Frontal cortex (tissue), 4 donors: ENCODE data around the gene ACAP1. TPM values are rescaled to one million over a fixed set of nuclear protein-coding genes. Genes with fewer than 3 reads are reported as not detected.
"Not testable (repeated sequence)": the region's sequence is repeated elsewhere in the genome, so short reads cannot be mapped to it uniquely, and the experiment has no call there.

Experiments used
- DNase-seq, 2 donors: peaks; one replicate each; pipeline ENCODE4 v3.0.0; 2012; ENCODE audit warnings: low spot score in 2 of 2
- FAIRE-seq: peaks from 2 replicates; lab custom pipeline; 2012; peaks lifted over from hg19 to GRCh38; lab: Jason Lieb, UNC
- total RNA-seq: library from RNA; depleted of rRNA; stranded (reverse); fragments of >200 nt; gene quantifications from one replicate; pipeline ENCODE4 v1.2.3, GENCODE V29; 2014
- donor health status: control.
- donor health status: control.
- donor health status: control.

ACAP1 gene
- total RNA-seq, 1 donor from 2014 or later, result 0.41 TPM

GRCh38 chr17:7326186-7326585 is 10.1 kb upstream of the ACAP1 start:
- FAIRE-seq (no peak), DNase-seq (peak in 1 of 2 donors; percentile 19)

- DNase-seq (peak in 1 of 2 donors; percentile 22), FAIRE-seq (no peak)
These were observed 9.3 kb upstream of the ACAP1 start for GRCh38 chr17:7327056-7327455.

GRCh38 chr17:7327501-7327900 is 8.8 kb upstream of the ACAP1 start:
- FAIRE-seq (no peak), DNase-seq (peak in 1 of 2 donors; percentile 14)

- FAIRE-seq (no peak), DNase-seq (no peak)
These were observed 8.3 kb upstream of the ACAP1 start for GRCh38 chr17:7328009-7328408.

- FAIRE-seq (no peak), DNase-seq (peak in 1 of 2 donors; percentile 55)
These were observed 7.4 kb upstream of the ACAP1 start, which contains the start of gene NEURL4 for GRCh38 chr17:7328840-7329373. Gene NEURL4, minus strand, starts transcription at chr17:7329335. Its CDS starts 23 bp downstream, at chr17:7329312.

- FAIRE-seq (no peak), DNase-seq (peak; percentile 98 to 99)
These were observed 6.8 kb upstream of the ACAP1 start for GRCh38 chr17:7329374-7329996.

- FAIRE-seq, result no peak
- DNase-seq, result peak; percentile 81 to 86
These were observed 6.2 kb upstream of the ACAP1 start for GRCh38 chr17:7329997-7330637.

GRCh38 chr17:7330638-7331015 is 5.7 kb upstream of the ACAP1 start:
- no peak for DNase-seq
- no peak for FAIRE-seq

- FAIRE-seq, result no peak
- no peak for DNase-seq
These were observed 4.2 kb upstream of the ACAP1 start for GRCh38 chr17:7332111-7332510.

- not testable (repeated sequence) for DNase-seq, FAIRE-seq
These were observed 3.7 kb upstream of the ACAP1 start for GRCh38 chr17:7332600-7333069.

GRCh38 chr17:7334938-7335538 is 1.3 kb upstream of the ACAP1 start:
- FAIRE-seq (no peak), DNase-seq (no peak)

GRCh38 chr17:7335765-7336164 is 564 bp upstream of the ACAP1 start:
- DNase-seq, FAIRE-seq: not testable (repeated sequence)

- not testable (repeated sequence) for FAIRE-seq, DNase-seq
These were observed 1.3 kb downstream of the ACAP1 start for GRCh38 chr17:7337600-7337999.

- DNase-seq, result no peak
- no peak for FAIRE-seq
These were observed 3.9 kb downstream of the ACAP1 start for GRCh38 chr17:7340179-7340578.

- no peak for DNase-seq
- no peak for FAIRE-seq
These were observed 5.5 kb downstream of the ACAP1 start for GRCh38 chr17:7341842-7342241.

- DNase-seq (no peak), FAIRE-seq (no peak)
These were observed 6.9 kb downstream of the ACAP1 start for GRCh38 chr17:7343250-7343649.

GRCh38 chr17:7346761-7347614 is 10.7 kb downstream of the ACAP1 start:
- DNase-seq (no peak), FAIRE-seq (no peak)

GRCh38 chr17:7347630-7348477 is 11.5 kb downstream of the ACAP1 start:
- no peak for FAIRE-seq
- DNase-seq, result no peak
